Measurements from ENCODE around the gene SIVA1. TPM values are rescaled to one million over a fixed set of nuclear protein-coding genes. Genes with fewer than 3 reads are reported as not detected.

SIVA1 gene
- total and polyA plus RNA-seq, 2 of the 8 experiments (the other 6 are each of a cell fraction or from before 2014, with no cell fraction given) = 123 to 589 TPM

DNA sequence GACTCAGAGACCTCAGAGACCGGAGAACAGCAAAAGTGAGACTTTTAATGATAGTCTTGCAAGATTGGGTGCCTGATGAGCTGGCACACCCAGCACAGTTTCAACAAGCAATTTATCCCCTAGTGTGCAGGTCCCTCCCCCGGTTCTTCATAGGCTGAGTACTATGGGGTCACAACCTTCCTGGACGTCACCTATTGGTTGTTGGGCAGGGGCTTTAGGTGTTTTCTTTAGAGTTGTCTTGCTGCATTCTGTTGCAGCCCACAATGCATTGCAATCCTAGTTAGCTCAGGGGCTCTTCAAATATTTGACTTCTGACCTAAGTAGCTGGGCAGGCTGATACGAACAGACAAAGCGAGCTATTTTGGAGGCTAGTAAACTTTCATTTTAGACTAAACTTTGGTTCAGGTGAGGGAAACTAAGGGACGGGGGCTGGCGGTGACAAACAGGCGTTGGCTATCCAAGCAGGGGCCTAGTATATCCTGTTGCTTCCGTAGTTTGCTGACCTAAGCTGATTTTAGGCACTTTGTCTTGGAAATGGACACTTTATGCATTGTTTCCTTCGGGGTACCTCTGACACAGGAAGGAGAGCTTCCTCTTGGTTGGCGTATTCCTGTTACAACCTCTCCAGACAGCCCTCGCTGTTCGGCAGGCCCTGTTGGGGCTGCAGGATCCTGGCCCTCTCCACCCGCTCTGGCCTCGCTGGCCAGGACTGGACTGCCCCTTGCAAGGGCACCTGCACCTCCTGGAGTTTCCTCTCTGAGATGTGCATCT, 14.1 kb downstream of the SIVA1 start:
- H2AFZ ChIP-seq (ENCODE audit: low read length) = no peak overlapping the region
- H3K4me3 ChIP-seq (ENCODE audit: extremely low read depth in 1 of 4, insufficient read depth in 2 of 4, low read depth in 3 of 4, low read length in 4 of 4) = peak overlapping the region in 2 of 4 experiments; percentile 18 to 23; a peak in 2 of 8 replicates
- no peak overlapping the region for H3K18ac ChIP-seq (ENCODE audit: extremely low read depth, low read length)
- no peak overlapping the region for H3K9ac ChIP-seq (replicated peaks in 1 of 4; ENCODE audit: extremely low read depth in 1 of 4, low read depth in 3 of 4, low read length in 3 of 4)
- no peak overlapping the region for H2BK20ac ChIP-seq (ENCODE audit: low read length)
- no peak overlapping the region for H4K8ac ChIP-seq (ENCODE audit: extremely low read depth, insufficient read depth, low read length)
- H3K27me3 ChIP-seq (replicated peaks in 1 of 4; ENCODE audit: control insufficient read depth in 3 of 4, extremely low read depth in 1 of 4, insufficient read depth in 3 of 4, low read length in 3 of 4) = no peaks in the 10 kb centered on the region
- H2AK5ac ChIP-seq (ENCODE audit: low read depth, low read length) = no peak overlapping the region
- no peak overlapping the region for H3K14ac ChIP-seq (ENCODE audit: insufficient read length)
- H3K4me1 ChIP-seq (replicated peaks in 1 of 4; ENCODE audit: control insufficient read depth in 3 of 4, insufficient read depth in 4 of 4, low read length in 3 of 4) = peaks cover 0 to 11% (median 8%) of the 10 kb centered on the region in 4 experiments; a peak in 6 of 7 replicates
- H3K27ac ChIP-seq (ENCODE audit: low read depth, low read length) = peak overlapping the region; percentile 24; the same call in 1 of the 2 replicates
- H3K56ac ChIP-seq (replicated peaks; ENCODE audit: insufficient read length, low read depth, low read length) = no peak overlapping the region
- no peak for DNase-seq (ENCODE audit: low read depth in 1 of 2, low spot score in 2 of 2)
- no peak overlapping the region for H3K23ac ChIP-seq (ENCODE audit: insufficient read length)
- no peaks in the 10 kb centered on the region for H3K79me1 ChIP-seq (ENCODE audit: low read depth, low read length)
- ChIA-PET CTCF (ENCODE audit: partially characterized antibody) (interaction anchor here (0.6 to 7.8 kb wide), 14 partner anchors 8 to 1995 kb away, joined by 3 to 110 read pairs (median 4); partner anchors contain the start of genes AKT1 and ZBTB42), POLR2A (ENCODE audit: partially characterized antibody) (interaction anchor here (0.8 to 2.3 kb wide), 8 partner anchors 8 to 51 kb away, joined by 3 to 13 read pairs (median 6); partner anchors contain the start of gene SIVA1)
- H2BK12ac ChIP-seq (ENCODE audit: low read depth, low read length) = 0 out of 2 replicates have a peak overlapping the region, but pooled peaks have one; percentile 17
- H2BK5ac ChIP-seq (ENCODE audit: low read depth, low read length) = 0 out of 2 replicates have a peak overlapping the region, but pooled peaks have one; percentile 2
- H3K23me2 ChIP-seq (ENCODE audit: low read depth, low read length) = no peaks in the 10 kb centered on the region
- peak overlapping the region in 1 of 2 experiments; percentile 37; a peak in 1 of 4 replicates for H3K4me2 ChIP-seq (ENCODE audit: insufficient read depth in 1 of 2, low read depth in 2 of 2, low read length in 2 of 2)
- TF ChIP-seq MAFK (IDR thresholded peaks at IDR 0.05; ENCODE audit: low read depth, low read length) = 0 out of 2 replicates have a peak, but pooled peaks have one; percentile 21
- no peak for TF ChIP-seq EP300 (IDR thresholded peaks at IDR 0.05; ENCODE audit: borderline replicate concordance in 1 of 2, low read depth in 2 of 2, low read length in 2 of 2)
- no peak for TF ChIP-seq JUN (IDR thresholded peaks at IDR 0.05; ENCODE audit: low read depth, low read length)
- no peaks in the 10 kb centered on the region for H3K79me2 ChIP-seq (ENCODE audit: control insufficient read depth in 1 of 2, insufficient read depth in 2 of 2, low read length in 2 of 2)
- H3K4ac ChIP-seq (replicated peaks; ENCODE audit: insufficient read length, low read depth, low read length) = no peak overlapping the region
- no peak for FAIRE-seq
- H3K36me3 ChIP-seq (ENCODE audit: control insufficient read depth in 2 of 4, insufficient read depth in 4 of 4, low read length in 3 of 4) = peaks cover 0 to 12% (median 9%) of the 10 kb centered on the region in 4 experiments; a peak in 6 of 8 replicates
- no peak overlapping the region for H4K5ac ChIP-seq (ENCODE audit: insufficient read length, low read depth, low read length)
- no peak overlapping the region for H2BK120ac ChIP-seq (replicated peaks; ENCODE audit: low read depth, low read length)
- peaks cover 3 to 11% of the 10 kb centered on the region in 2 experiments for H4K20me1 ChIP-seq (replicated peaks in 1 of 2; ENCODE audit: control insufficient read depth in 1 of 2, insufficient read depth in 2 of 2, low read length in 2 of 2)
- peaks cover 11 to 13% of the 10 kb centered on the region in 2 experiments; a peak in 2 of 4 replicates for H3K9me3 ChIP-seq (ENCODE audit: insufficient read depth in 2 of 2, low read depth in 1 of 2, low read length in 1 of 2)
- WGBS, 2 experiments (ENCODE audit: extremely low coverage in 1 of 2, insufficient coverage in 1 of 2, insufficient read length in 1 of 2, insufficient replicate concordance in 2 of 2, low coverage in 1 of 2, low lambda C conversion rate in 2 of 2, missing lambda C conversion rate in 1 of 2) = 91% methylated on average over 15 of the region's 15 CpGs; no CpG with 5 or more reads in 1 of the 2 experiments
- no peak overlapping the region for H2BK15ac ChIP-seq (ENCODE audit: low read length)
- no peak overlapping the region for H4K91ac ChIP-seq (replicated peaks; ENCODE audit: insufficient read length, low read length)
